ENCODE results near the gene ABCA4.

Gene ABCA4

DNA sequence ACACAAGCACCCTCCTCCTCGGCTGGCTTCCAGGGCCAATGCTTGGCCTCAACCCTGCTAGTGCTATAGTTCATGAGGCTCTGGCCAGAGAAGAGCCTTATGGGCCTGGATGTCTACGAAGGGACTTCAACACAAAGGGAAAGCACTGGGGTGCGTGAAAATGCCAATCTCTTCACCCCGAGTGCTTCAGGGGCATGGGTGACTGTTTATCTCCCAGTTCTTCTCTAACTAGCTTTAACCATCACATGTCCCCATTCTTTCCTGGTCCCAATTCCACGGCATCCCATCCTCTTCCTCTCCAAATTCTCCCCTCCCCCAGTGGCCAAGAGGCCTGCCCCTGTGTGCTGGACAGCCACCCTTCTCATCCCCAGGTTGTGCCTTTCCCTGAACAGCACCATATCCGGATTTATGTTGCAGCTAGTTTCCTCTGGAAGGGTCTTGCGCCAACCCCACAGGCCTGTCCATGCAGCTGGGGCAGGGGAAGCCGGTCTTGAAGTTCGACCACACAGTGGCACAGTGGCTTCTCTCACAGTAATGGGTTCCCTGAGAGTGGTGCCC, 16.7 kb downstream of the ABCA4 start:
- no peak for DNase-seq

DNA sequence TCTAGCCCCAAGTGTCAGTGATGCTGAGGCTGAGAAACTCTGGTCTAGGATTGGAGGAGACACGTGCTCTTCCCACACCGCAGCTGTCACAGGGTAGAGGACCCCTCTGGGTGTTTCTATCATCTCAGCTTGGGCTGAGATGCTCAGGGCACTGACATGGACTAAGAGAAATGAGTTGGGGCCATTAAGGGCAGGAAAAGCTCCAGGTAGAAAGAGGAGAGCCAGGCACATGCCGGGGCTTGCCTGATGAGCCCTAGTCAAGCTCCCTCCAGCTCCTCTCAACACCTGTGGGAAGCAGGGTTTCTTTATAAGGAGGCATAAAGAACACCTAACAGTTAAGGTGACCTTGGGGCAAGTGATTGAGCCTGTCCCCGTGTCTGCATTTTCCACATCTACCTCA, 17.3 kb downstream of the ABCA4 start:
- DNase-seq = no peak

DNA sequence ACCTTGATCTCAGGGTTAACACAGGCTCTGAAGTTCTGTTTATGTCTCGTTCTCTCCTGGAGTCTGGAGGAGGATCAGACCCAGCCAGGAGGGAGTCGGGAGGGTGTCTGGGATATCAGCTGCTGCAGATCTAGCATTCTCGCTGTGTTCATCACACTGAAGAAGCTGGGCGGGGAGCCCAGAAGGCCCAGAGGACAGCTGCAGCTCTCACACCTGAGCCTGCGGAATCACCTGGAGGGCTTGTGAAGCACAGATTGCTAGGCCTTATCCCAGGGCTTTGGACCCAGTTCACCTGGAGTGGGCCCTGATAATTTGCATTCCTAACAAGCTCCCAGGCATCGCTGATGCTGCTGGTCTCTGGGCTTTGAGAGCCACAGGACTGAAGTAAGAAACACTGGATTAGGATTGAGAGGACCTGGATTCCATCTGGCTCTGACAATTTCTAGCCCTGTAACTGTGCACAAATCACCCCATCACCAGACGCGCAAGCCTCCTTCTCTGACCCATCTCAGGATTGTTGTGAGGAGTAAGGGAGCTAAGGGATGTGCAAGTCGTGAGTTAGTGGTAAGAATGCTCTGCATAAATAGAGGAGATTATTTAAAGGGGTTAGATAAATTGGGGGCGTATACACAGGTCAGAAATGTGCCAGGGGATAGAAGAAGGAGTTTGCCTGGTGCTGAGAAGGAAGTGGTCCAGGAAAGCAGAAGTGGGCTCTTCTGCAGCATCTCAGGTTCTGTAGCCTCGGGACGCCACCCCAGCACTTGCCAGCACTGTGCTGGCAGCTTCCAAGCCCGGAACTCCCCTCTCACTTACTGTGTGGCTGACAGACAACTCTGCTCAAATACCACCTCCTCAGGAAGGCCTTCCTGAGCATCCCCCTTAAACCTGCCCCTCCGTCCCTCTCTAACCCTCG, 19.1 kb downstream of the ABCA4 start:
- DNase-seq = no peak

DNA sequence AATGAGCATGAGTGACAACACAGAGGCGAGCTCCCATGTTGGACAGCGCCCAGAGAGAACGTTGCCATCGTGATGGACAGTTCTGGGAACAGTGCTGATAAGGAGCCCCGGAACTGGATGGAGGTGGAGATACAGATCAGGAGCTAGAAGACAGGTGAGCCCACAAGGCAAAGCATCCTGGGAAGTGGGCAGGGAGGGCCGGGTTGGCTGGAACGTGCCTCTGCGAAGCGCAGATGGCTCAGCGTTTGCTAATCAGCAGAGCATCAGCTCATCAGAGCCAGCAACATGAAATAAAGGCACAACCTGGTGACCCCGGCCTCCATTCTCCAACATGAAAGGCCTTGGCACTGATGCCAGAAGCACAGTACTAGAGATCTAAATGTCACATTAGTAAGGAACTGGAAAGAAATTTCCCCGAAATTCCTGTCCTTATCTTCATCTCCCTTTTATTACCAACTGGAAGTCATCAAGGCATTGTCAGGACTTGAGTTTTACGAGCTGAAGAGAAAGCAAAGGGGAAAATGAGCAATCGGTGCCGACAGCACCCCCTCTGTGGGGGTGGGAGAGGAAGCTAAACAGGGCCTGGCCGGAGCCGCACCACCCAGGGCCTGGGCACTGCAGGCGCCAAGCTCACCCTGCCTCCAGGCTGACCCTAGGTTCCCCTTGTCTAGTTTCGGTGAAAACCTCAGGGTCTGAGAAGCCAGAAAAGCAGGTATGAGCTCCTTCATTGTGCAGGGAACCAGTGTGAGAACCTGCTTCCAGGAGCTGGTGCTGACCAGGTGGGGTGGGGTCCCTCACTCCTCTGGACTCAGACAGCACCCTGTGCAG, 19.9 kb downstream of the ABCA4 start:
- no peak for DNase-seq

DNA sequence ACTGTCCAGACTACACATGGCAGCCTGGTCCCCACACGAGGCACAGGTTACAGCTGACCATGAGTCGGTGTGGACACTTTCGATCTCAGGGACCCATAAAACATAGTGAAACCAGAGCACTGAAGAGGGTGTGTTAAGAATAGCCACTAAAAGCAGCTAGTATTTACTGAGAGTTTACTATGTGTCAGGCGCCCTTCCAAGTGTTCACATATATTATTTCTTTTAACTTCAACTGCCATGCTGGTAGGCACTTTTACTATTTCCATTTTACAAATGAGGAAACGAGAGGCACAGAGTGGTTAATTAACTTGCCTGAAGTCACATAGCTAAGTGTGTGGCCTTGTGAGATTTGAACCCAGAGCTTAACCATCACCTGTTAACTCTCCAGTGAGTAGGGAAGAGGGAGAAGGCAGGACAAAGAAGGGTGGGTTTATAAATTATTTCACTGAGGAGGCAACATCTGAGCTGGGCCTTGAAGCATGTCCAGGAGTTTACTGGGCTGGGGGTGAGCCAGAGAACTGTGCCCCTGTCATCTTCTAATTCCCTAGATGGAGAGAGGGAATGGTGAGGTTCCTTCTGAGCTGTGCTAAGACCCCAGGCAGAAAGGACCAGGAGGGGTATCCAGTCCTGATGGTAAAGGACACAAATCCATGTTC, 20.7 kb downstream of the ABCA4 start:
- no peak for DNase-seq

DNA sequence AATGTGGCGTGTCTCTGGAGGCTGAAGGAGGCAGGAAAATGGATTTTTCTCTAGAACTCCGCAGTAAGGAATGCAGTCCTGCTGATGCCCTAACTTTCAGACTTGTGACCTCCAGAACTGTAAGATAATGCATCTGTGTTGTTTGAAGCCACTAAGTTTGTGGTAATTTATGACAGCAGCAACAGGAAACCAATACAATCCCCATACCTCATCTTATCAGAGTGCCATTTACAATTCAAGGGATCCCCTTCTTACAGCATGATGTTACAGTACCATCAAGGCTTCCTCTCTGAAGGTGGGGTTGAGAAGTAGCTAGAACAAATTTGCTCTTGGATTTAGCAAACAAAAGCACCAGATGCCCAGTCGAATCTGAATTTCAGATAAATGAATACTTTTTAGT, 21.6 kb downstream of the ABCA4 start:
- DNase-seq = no peak

DNA sequence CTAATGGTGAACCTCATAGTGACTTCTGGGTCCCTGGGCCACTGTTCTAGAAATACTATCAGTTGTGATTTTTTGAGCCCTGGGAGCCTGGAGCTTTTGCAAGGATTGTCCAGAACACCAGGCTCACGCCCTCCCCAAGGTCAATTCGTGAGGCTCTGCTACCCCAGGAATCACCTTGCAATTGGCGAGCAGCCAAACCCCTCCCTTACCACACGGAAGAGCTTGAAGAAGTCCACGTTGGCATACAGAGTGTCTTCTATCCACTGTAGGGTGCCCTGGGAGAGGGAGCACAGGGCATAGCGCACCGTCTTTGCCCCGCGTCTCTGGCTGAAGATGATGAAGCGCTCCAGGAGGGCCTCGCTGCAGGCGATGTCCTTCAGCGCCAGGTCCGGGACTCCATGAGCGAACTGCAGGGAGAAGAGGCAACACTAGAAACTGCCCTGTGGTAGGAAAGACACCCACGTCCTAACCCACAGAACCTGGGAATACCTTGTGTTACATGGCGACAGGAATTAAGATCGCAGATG, 22.3 kb downstream of the ABCA4 start:
- DNase-seq = no peak

DNA sequence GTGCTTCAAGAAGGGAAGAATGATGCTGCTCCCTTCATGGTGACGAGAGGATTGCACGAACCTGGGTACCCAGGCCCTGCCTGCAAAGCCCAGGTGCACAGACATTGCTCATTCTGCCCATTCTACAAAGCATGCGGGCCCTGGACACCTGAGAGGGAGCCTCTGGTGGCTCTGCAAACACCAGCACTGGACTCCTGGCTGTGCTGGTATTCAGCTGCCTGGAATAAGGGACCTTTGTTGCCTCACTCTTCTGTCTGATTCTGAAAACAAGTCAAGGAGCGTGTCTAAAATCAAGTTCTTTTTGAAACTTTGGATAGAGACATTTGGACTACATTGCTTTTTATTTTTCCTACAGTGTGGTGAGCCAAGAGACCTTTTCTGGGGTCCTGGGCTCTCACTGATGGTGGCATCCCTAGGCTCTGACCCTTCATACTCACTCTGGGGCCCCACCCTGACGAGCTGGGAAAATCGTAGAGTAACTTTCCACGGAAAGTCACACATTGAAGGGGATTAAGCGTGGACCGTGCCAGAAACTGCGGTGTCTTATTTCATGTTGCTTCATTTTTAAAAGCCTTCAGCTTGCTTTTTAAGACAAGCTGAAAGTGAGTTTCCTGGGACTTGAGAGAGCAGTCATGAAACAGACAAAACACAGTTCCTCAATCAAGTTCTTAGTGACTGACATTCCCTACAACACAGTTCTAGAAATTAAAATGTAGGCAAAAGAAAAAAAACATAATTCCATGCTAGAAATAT, 24.0 kb downstream of the ABCA4 start:
- no peak for DNase-seq

DNA sequence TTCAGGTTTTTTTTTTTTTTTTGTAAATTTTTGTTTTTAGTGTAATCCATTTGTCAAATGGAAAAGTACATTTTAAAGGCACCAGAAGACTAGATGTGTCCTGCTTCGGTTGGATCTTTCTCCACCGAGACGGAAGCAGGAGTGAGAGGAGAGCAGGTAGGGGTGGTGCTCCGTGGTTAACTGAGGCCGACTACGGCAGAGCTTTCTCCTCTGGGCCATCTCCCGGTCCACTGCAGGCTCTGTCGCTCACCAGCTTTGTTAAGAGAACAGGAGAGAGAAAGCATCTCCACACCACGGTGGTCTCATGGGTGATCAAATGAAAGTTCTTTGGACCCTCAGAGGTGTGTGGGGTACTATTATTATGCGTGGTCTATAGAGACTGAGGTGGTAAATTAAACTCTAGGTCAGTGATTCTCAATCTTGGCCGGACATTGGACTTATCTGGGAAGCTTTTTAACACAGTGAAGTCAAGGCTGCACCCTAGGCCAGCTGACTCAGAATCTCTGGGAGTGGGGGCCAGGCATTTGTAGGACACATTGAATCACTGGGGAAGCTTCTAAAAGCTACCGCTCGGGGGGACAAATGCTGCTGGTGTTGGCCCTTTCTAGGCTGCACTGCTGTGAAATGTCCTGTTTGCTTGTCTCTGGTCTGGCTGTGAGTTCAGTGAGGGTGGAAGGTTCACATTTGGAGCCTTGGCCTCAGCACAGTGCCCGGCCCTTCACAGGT, 25.0 kb downstream of the ABCA4 start:
- no peak for DNase-seq

DNA sequence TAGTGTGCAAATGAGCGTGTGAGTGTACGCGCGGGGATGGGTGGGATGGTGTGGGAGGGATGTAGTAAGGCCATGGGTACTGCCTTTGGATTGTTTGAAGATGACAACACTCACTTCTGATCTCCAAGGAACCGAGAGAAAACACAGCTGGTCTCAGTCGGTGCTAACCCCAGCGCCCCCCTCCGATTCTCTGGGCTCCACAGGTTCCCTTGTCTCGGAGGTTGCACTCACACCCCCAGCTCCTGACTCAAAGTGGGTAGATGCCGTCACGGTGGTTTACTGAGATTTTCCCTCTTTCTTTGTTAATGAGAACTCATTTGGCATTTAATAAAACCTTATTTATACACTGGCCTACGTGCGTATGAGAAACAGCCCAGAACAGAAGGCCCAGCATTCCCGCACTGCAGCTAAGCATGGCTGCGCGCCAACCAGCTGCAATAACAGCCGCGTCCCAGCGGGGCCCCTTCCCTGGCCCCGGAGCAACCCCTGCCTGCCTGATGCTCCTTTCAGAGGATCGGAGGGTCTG, 25.8 kb downstream of the ABCA4 start:
- DNase-seq = no peak

DNA sequence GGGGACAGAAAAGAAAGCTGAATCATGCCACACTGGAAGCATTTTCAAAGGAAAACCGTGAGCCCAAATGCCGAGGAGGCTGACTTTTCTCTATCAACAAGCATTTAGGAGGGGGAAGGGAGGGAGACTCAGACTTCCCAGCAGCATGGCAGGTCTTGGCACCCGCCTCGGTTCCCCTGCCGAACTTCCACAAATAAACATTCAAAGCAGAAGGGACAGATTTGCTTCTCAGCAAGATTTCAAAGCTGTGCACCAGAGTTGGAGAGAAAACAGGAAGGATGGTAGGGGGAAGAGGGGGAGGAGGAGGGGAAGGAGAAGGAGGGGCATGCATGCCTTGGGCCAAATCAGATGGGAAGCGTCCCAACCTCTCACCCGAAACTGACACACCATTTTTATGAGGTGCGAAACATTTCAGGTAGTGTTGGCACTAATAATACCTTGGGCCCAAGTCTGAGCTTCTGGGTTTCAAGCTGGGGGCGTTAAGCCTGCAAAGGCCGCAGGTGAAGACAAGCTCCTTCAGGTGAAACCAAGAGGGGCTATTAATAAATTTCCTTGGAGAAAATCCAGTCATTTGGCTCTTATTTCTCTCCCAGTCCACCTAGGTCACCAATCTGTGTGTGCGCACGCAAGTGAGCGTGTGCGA, 26.4 kb downstream of the ABCA4 start:
- no peak for DNase-seq

DNA sequence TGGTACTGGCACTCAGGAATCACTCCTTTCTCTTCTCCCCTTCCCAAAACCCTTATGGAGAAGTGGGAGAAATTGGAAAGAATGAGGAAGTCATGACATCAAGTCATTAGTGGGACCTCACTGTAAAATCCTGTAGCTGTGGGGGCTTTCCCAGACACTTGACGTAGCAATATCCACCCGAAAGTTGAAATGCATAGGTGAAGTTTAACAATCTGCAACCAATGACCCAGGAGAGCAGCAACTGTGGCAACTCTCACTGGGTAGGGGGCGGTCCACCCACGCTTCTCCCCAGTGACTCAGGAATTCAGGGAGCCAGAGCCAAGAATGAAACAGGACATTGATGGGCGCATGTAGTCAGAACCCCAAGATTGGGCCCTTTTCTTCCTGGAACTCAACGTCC, 27.0 kb downstream of the ABCA4 start:
- no peak for DNase-seq

DNA sequence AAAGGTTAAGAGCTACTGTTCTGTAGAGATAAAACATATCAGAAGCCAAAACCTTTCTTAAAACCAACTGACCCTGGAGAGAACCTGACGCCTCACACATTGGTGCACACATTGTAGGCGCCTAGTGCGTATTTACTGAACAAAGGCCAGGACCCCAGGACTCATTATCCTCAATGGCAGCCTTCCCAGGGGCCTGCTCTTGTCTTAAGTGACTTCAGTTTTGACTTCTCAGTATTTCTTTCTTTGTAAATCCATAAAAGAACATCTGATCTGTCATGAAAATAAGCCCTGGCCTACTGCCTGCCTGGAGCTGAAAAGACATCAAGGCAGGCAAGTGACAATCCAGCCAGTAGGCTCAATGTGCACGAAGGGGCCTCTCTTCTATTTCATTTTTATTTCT, 27.6 kb downstream of the ABCA4 start:
- DNase-seq = no peak

DNA sequence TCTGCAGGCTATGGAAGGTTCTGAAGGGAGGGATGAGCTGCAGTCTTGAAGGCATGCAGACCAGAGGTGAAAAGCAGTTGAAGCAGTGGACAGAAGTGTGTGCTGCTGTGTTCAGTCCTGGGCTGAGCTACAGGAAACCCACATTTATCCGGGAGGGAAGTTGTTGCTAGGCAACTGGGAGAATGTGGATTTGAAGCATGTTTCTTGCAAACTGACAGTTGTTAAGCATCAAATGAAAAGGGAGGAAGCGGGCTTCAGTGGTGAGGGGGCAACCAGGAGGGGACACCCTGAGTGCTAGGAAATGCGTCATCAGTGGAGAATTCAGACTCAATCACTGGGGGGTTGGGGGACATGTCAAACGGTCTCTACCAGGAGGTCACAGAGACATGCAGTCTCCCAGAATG, 28.7 kb downstream of the ABCA4 start:
- no peak for DNase-seq

DNA sequence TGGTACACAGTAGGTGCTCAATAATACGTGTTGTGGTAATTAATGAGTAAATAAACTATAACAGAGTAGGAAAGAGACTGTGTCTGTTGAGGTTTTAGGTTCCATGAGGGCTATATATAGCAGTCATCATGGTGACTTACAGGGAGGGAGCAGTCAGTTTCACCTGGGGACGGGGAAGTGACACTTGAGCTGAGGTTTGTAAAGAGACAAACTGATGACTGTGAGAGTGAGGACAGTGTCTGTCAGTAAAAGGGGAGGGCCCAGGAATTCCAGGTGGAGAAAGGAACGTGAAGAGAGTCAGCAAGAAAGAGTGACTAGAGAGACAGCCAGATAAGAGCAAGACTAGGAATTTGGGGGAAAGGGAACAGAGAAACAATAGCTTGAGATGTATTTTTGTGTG, 30.2 kb downstream of the ABCA4 start:
- peak; percentile 8 for DNase-seq

DNA sequence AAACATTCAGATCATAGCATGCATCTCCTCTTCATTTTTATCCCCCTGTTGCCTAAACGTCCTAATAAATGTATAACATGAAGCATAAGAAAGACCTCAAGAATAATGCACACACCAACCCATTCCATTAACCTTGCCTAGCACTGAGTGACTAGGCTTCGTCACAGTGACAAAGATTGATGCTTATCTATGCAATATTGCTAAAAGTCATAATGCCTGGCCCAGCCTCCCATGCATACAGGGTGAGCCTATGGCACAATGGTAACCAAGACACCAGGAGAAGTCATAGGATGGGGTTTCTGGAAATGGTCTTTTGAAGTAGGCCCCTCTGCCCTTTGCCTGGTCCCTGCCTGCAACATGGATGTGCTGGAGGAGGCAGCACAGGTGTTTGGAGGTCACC, 33.8 kb downstream of the ABCA4 start:
- no peak for DNase-seq

DNA sequence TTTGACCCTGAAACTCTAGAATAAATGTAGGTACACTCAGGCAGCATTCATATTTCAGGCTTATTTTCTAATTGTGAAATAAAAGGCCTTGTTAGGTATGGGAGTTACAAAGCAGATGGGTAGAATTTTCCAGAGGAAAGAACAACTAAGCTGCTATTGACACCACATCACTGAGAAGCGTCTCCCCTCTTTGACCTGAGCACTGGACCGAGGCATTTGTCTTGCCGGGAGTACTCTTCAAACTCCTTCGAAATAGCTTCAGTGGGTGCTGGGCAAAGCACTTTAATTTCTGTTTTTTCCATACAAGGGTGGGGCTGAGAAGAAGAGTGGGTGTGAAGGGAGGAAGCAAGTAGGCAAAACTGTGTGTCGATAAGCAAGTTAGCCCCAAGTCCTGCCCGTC, 36.4 kb downstream of the ABCA4 start:
- no peak for DNase-seq

DNA sequence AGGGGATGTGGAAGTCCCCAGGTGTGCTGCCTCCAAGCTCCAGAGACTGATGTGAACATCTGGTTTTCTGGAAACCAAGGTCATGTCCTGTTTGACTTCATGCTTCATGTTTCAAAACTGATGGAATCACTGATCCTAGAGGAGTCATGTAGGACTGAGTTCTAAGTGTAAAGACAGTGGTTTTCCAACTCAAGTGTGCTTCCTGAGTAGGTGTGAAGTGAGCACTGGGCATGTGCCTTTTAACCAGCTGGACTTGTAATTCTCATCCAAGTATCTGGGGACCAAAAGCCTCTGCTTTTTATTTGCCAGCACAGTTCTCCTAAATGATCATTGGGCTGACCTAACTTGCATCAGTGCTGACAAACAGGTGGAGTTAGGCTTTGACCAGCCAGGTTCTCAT, 36.9 kb downstream of the ABCA4 start:
- DNase-seq = no peak

DNA sequence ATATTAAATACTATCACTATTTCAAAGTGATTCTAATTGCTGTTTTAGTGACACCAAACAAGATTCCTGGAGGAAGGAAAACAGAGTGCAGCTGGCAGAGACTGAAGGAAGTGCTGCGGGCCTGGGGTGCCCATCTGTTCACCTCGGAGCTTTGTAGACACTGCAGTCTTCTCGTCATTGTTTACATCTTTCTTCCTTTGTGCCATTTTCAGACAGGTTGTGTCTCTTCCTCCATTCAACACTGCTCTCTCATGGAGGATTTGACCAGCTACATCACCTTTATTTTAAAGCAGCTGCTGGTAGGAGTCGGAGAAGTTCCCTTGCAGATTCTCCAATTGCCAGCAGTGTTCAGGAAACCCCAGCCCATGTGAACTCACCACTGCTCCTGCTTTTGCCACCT, 37.3 kb downstream of the ABCA4 start:
- no peak for DNase-seq

DNA sequence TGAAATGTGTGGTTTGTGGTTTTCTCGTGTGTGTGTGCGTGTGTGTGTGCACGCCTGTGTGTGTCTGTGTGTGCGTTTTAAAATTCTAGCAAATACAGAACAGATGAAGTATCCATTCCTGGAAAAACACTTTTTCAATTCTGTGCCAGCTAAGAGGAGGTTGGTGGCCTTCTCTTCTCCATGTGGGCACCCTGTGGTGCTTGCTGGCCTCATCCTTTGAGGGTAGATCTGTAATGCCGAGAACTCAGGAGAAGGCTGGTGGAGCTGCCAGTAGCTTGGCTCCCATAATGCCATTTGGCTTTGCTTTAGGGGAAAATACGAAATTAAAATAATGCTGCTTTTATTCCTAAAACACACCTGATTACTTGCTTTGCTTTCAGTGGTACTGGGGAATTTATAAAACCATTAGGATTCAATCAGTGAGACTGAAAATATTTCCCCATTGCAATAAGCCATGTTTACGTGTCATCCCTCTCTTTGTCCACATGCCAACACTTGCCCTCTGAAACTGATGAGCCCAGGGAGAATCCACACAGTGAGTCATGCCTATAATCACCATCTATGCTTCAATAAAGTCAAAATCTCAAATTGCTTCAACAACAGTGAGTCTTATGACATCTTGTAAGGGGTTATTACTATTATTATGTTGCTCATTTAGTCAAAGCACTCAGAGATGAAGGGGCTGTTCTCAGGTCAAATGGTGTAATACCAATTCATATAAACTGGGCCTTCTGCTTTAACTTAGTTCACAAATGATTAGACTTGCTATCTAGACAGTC, 39.2 kb downstream of the ABCA4 start:
- no peak for DNase-seq

Measured in NCI-H187 treated with DMSO at 0.1 percent for 48 hours (cell line).